ENCODE data around the gene SLC22A24. TPM values are rescaled to one million over a fixed set of nuclear protein-coding genes. Genes with fewer than 3 reads are reported as not detected.

SLC22A24 gene
- total RNA-seq, 1 experiment from 2014 or later, result not detected

DNA sequence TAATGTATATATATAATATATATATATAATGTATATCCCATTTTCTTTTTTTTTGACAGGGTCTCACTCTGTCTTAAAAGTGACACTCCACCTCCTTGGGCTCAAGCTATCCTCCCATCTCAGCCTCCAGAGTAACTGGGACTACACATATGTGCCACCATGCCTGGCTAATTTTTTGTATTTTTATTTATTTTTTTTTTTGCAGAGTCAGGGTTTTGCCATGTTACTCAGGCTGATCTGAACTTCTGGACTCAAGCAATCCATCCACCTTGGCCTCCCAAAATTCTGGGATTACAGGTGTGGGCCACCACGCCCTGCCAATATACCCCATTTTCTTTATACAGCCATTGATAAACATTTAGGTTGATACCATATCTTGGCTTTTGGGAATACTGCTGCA lies 33.9 kb upstream of the SLC22A24 start:
- Histone ChIP-seq H3K4ac (ENCODE audit: low read depth, low read length) (no peak overlapping the region), H3K27me3 (ENCODE audit: insufficient read depth, low read length) (no peaks in the 10 kb centered on the region), H4K91ac (ENCODE audit: insufficient read length, low read depth, low read length) (no peak overlapping the region), H2BK12ac (ENCODE audit: insufficient read length, low read depth, low read length) (no peak overlapping the region), H3K4me2 (ENCODE audit: insufficient read depth, insufficient read length, low read length) (no peak overlapping the region), H2AK5ac (ENCODE audit: insufficient read length, low read length) (no peak overlapping the region), H3K18ac (ENCODE audit: insufficient read length, low read depth, low read length) (no peak overlapping the region), H3K14ac (ENCODE audit: insufficient read depth, low read length) (no peak overlapping the region), H3K9ac (ENCODE audit: extremely low read depth, insufficient read length, low read length) (no peak overlapping the region), H3K27ac (ENCODE audit: insufficient read length, low read depth, low read length) (no peak overlapping the region), H4K8ac (replicated peaks; ENCODE audit: insufficient read length, low read depth, low read length) (no peak overlapping the region), H3K79me2 (ENCODE audit: insufficient read depth, low read length) (no peaks in the 10 kb centered on the region), H3K9me3 (ENCODE audit: control insufficient read depth, low read depth, low read length) (no peaks in the 10 kb centered on the region), H3K79me1 (ENCODE audit: insufficient read depth, low read depth, low read length, poor library complexity, severe bottlenecking) (no peaks in the 10 kb centered on the region), H3K23ac (ENCODE audit: insufficient read length, low read depth, low read length) (no peak overlapping the region), H3K56ac (ENCODE audit: insufficient read length, low read depth, low read length) (no peak overlapping the region), H2BK120ac (ENCODE audit: low read depth, low read length, poor library complexity, severe bottlenecking) (no peak overlapping the region), H2AFZ (ENCODE audit: low read length) (no peak overlapping the region), H4K20me1 (ENCODE audit: control insufficient read depth, insufficient read depth, insufficient read length) (no peaks in the 10 kb centered on the region), H3T11ph (ENCODE audit: low read length) (no peak overlapping the region), H2BK20ac (ENCODE audit: low read depth, low read length, poor library complexity, severe bottlenecking) (no peak overlapping the region), H2BK5ac (ENCODE audit: insufficient read length, low read length) (no peak overlapping the region), H2BK15ac (ENCODE audit: low read depth, low read length) (no peak overlapping the region), H3K23me2 (ENCODE audit: insufficient read length, low read depth, low read length, poor library complexity, severe bottlenecking) (no peaks in the 10 kb centered on the region), H4K5ac (ENCODE audit: insufficient read length, low read depth, low read length) (no peak overlapping the region), H3K4me1 (ENCODE audit: insufficient read depth, low read length) (peaks cover 21% of the 10 kb centered on the region)
- no CpG with 5 or more reads among the region's 1 CpG for WGBS (ENCODE audit: extremely low coverage, insufficient read length, low lambda C conversion rate)
- Mint-ChIP-seq H3K27ac (no peak overlapping the region), H3K9me3 (peaks cover 0 to 2% of the 10 kb centered on the region in 2 experiments; a peak in 3 of 5 replicates), H3K36me3 (ENCODE audit: insufficient read depth in 1 of 3, low read depth in 3 of 3) (no peaks in the 10 kb centered on the region), H3K27me3 (ENCODE audit: low read depth) (no peaks in the 10 kb centered on the region), H3K4me3 (no peak overlapping the region), H3K4me1 (peaks cover 19 to 30% of the 10 kb centered on the region in 2 experiments)
- no peak for DNase-seq
- TF ChIP-seq, protein P1, sequence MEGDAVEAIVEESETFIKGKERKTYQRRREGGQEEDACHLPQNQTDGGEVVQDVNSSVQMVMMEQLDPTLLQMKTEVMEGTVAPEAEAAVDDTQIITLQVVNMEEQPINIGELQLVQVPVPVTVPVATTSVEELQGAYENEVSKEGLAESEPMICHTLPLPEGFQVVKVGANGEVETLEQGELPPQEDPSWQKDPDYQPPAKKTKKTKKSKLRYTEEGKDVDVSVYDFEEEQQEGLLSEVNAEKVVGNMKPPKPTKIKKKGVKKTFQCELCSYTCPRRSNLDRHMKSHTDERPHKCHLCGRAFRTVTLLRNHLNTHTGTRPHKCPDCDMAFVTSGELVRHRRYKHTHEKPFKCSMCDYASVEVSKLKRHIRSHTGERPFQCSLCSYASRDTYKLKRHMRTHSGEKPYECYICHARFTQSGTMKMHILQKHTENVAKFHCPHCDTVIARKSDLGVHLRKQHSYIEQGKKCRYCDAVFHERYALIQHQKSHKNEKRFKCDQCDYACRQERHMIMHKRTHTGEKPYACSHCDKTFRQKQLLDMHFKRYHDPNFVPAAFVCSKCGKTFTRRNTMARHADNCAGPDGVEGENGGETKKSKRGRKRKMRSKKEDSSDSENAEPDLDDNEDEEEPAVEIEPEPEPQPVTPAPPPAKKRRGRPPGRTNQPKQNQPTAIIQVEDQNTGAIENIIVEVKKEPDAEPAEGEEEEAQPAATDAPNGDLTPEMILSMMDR (conservative IDR thresholded peaks at IDR 0.05), result no peak

Measured in H9 (cell line).